HEK293T (cell line): ENCODE data around the gene VEPH1.

Source experiments
- BHLHE40 ChIP-seq: fragments of 450-650 bp; IDR thresholded peaks from 2 replicates; pipeline ENCODE4 v1.6.1; 2016; ENCODE audit warnings: mild to moderate bottlenecking, moderate library complexity, borderline replicate concordance
- CTBP1 ChIP-seq: fragments of 450-650 bp; IDR thresholded peaks from 2 replicates; pipeline ENCODE4 v1.6.1; 2016; ENCODE audit warnings: borderline replicate concordance
- FOXA1 ChIP-seq: fragments of 450-650 bp; IDR thresholded peaks from 2 replicates; pipeline ENCODE4 v1.6.1; 2016; ENCODE audit warnings: mild to moderate bottlenecking
- FOXK2 ChIP-seq: fragments of 450-650 bp; IDR thresholded peaks from 2 replicates; pipeline ENCODE4 v1.6.1; 2016; ENCODE audit warnings: mild to moderate bottlenecking
- NFRKB ChIP-seq: fragments of 450-650 bp; IDR thresholded peaks from 2 replicates; pipeline ENCODE4 v1.6.1; 2016; ENCODE audit warnings: mild to moderate bottlenecking, moderate library complexity
- SP1 ChIP-seq: fragments of 450-650 bp; IDR thresholded peaks from 2 replicates; pipeline ENCODE4 v1.6.1; 2017
- SUZ12 ChIP-seq: fragments of 450-650 bp; IDR thresholded peaks from 2 replicates; pipeline ENCODE4 v1.6.1; 2016; ENCODE audit warnings: mild to moderate bottlenecking
- TARDBP ChIP-seq: fragments of 450-650 bp; IDR thresholded peaks from 2 replicates; pipeline ENCODE4 v1.6.1; 2016
- ZNF384 ChIP-seq: fragments of 450-650 bp; IDR thresholded peaks from 2 replicates; pipeline ENCODE4 v1.6.1; 2016

- TF ChIP-seq SP1 (no peak), FOXA1 (no peak), SUZ12 (no peak), TARDBP (no peak), FOXK2 (no peak), BHLHE40 (no peak), ZNF384 (no peak), NFRKB (no peak), CTBP1 (no peak)
Observed at GRCh38 chr3:157219215-157219614, 284.0 kb downstream of the VEPH1 start.
